ENCODE results near the gene GAB2.

The GAB2 gene

DNA sequence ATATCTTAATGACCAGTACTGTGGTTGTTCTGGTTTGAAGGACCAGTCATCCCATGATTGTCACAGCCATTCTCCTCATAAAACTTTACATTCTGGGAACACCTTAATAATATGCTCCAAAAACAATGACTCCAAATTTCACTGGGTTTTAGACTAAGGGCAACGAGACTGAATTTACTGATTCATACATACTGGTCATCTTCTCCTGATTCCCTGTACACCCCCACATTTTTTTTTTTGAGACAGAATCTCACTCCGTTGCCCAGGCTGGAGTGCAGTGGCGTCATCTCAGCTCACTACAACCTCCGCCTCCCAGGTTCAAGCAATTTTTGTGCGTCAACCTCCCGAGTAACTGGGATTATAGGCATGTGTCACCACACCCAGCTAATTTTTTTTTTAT is 78.9 kb downstream of the GAB2 start:
- Histone ChIP-seq H3K9me3 (ENCODE audit: control insufficient read depth in 2 of 2, low read length in 2 of 2) (no peaks in the 10 kb centered on the region), H3K9ac (ENCODE audit: low read depth in 1 of 2, low read length in 2 of 2) (no peak overlapping the region), H3K4me1 (ENCODE audit: control insufficient read depth in 2 of 2, insufficient read depth in 2 of 2, low read length in 2 of 2) (peaks cover 0 to 6% of the 10 kb centered on the region in 2 donors), H3K36me3 (ENCODE audit: control insufficient read depth in 2 of 2, insufficient read depth in 2 of 2, low read length in 2 of 2) (no peaks in the 10 kb centered on the region), H3K27ac (ENCODE audit: low read depth in 2 of 2, low read length in 2 of 2) (no peak overlapping the region), H3K4me3 (ENCODE audit: low read length in 2 of 2) (no peak overlapping the region), H3K27me3 (ENCODE audit: control insufficient read depth in 2 of 2, insufficient read depth in 2 of 2, low read length in 2 of 2) (no peaks in the 10 kb centered on the region)

DNA sequence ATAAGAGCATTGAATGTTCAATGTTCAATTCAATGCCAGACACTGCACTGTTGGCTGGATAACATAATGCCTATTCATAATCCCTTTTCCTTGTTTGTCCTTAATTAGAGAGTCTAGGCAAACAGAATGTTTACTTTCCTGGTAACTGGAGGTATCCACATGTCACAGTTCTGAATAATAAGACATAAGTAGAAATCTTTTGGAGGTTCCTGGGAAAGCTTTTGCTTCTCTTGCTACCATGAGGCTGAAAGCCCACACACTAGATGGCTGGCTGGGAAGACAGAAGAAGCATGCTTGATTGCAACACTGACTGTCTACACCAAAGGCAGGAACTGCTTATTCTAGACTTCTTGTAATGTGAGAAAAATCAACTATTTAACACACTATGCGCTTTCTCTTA is 79.5 kb downstream of the GAB2 start:
- H3K4me1 ChIP-seq (ENCODE audit: control insufficient read depth in 2 of 2, insufficient read depth in 2 of 2, low read length in 2 of 2), result peaks cover 0 to 6% of the 10 kb centered on the region in 2 donors
- H3K27me3 ChIP-seq (ENCODE audit: control insufficient read depth in 2 of 2, insufficient read depth in 2 of 2, low read length in 2 of 2), result no peaks in the 10 kb centered on the region
- no peak overlapping the region for H3K9ac ChIP-seq (ENCODE audit: low read depth in 1 of 2, low read length in 2 of 2)
- no peak overlapping the region for H3K27ac ChIP-seq (ENCODE audit: low read depth in 2 of 2, low read length in 2 of 2)
- H3K36me3 ChIP-seq (ENCODE audit: control insufficient read depth in 2 of 2, insufficient read depth in 2 of 2, low read length in 2 of 2), result no peaks in the 10 kb centered on the region
- H3K4me3 ChIP-seq (ENCODE audit: low read length in 2 of 2), result no peak overlapping the region
- no peaks in the 10 kb centered on the region for H3K9me3 ChIP-seq (ENCODE audit: control insufficient read depth in 2 of 2, low read length in 2 of 2)

DNA sequence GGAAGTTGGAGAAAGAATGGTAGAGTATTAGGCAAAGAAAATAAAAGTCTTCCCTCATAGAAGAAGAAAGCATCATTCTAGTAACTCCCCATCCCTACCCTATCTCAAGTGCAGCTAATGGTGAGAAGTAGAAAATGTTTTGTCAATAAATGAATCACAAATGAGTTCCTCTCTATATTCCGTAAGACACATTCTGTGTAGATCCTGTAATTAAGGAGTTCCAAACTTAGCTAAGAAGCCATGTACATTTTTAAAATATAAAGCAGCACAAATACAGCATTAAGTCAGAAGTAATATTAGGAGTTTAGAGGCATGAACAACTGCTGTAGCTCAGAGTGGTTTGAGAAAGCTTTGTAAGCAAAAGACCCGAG is 80.1 kb downstream of the GAB2 start:
- Histone ChIP-seq H3K36me3 (ENCODE audit: control insufficient read depth in 2 of 2, insufficient read depth in 2 of 2, low read length in 2 of 2) (no peaks in the 10 kb centered on the region), H3K27ac (ENCODE audit: low read depth in 2 of 2, low read length in 2 of 2) (no peak overlapping the region)

DNA sequence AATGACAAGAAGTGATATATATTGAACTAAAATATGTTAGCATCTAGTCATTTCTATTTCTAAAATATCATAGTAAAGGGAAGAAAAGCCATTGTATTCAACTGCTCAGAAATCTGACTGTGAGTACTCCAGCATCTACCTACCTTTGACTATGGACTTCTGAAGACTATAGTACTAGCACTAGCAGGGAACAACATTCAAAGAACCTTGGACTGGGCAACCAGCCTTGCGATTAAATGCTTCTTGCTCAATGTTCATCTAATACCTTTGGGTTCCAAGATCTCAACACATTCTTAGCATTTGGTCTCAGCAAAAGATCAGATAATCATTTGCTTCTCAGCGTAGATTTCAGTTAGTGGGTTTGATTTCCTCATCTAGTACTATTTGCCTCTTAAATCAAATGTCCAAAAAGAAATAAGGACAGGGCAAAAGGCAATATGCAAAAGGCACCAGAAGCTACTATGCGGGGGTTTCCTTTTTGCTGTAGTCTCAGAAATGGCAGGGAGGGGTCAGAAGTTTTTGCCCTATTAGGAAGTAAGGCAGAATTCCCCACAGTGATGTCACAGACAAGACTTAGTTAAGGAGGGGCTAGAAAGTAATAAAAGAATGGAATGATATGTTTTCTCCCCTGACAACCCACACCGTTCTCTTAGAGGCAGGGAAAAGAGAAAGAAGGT is 80.6 kb downstream of the GAB2 start:
- Histone ChIP-seq H3K27ac (ENCODE audit: low read depth in 2 of 2, low read length in 2 of 2) (no peak overlapping the region), H3K4me1 (ENCODE audit: control insufficient read depth in 2 of 2, insufficient read depth in 2 of 2, low read length in 2 of 2) (peaks cover 0 to 6% of the 10 kb centered on the region in 2 donors), H3K27me3 (ENCODE audit: control insufficient read depth in 2 of 2, insufficient read depth in 2 of 2, low read length in 2 of 2) (no peaks in the 10 kb centered on the region), H3K9me3 (ENCODE audit: control insufficient read depth in 2 of 2, low read length in 2 of 2) (no peaks in the 10 kb centered on the region), H3K9ac (ENCODE audit: low read depth in 1 of 2, low read length in 2 of 2) (no peak overlapping the region), H3K36me3 (ENCODE audit: control insufficient read depth in 2 of 2, insufficient read depth in 2 of 2, low read length in 2 of 2) (no peaks in the 10 kb centered on the region), H3K4me3 (ENCODE audit: low read length in 2 of 2) (no peak overlapping the region)

More for the DNA sequence above, 80.1 kb downstream of the GAB2 start:
- H3K4me1 ChIP-seq (ENCODE audit: control insufficient read depth in 2 of 2, insufficient read depth in 2 of 2, low read length in 2 of 2), result peaks cover 0 to 6% of the 10 kb centered on the region in 2 donors
- no peak overlapping the region for H3K4me3 ChIP-seq (ENCODE audit: low read length in 2 of 2)
- no peaks in the 10 kb centered on the region for H3K27me3 ChIP-seq (ENCODE audit: control insufficient read depth in 2 of 2, insufficient read depth in 2 of 2, low read length in 2 of 2)
- no peaks in the 10 kb centered on the region for H3K9me3 ChIP-seq (ENCODE audit: control insufficient read depth in 2 of 2, low read length in 2 of 2)
- H3K9ac ChIP-seq (ENCODE audit: low read depth in 1 of 2, low read length in 2 of 2), result no peak overlapping the region

DNA sequence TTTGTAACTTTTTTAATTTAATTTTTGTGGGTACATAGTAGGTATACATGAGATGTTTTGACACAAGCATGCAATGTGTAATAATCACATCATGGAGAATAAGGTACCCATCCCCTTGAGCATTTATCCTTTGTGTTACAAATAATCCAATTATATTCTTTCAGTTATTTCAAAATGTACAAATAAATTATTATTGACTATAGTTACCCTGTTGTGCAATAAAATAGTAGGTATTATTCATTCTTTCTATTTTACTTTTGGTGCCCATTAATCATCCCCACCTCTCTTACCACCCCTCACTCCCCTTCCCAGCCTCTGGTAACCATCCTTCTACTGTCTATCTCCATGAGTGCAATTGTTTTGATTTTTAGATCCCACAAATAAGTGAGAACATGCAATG is 83.5 kb downstream of the GAB2 start:
- peaks cover 0 to 6% of the 10 kb centered on the region in 2 donors for H3K4me1 ChIP-seq (ENCODE audit: control insufficient read depth in 2 of 2, insufficient read depth in 2 of 2, low read length in 2 of 2)
- H3K9ac ChIP-seq (ENCODE audit: low read depth in 1 of 2, low read length in 2 of 2), result no peak overlapping the region

DNA sequence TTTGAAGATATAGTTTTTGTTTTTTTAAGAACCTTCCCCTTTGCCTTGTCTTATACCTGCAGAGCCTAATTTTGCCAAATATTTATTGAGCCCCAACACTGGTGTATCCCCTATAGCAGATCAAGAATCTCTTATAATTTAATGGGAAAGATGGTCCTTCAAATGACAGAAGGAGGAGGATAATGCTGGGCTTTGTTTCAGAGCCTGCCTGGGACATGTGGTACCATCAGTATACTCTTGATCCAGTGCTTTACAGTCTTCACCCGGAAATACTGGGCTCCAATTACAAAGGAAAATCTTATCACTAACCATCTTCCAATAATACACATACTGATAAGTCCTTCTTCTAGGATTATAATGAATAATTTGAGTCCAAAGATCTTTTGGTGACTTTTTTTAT is 84.7 kb downstream of the GAB2 start:
- no peaks in the 10 kb centered on the region for H3K9me3 ChIP-seq (ENCODE audit: control insufficient read depth in 2 of 2, low read length in 2 of 2)
- no peak overlapping the region for H3K9ac ChIP-seq (ENCODE audit: low read depth in 1 of 2, low read length in 2 of 2)
- peaks cover 0 to under 1% of the 10 kb centered on the region in 2 donors for H3K4me1 ChIP-seq (ENCODE audit: control insufficient read depth in 2 of 2, insufficient read depth in 2 of 2, low read length in 2 of 2)
- no peaks in the 10 kb centered on the region for H3K27me3 ChIP-seq (ENCODE audit: control insufficient read depth in 2 of 2, insufficient read depth in 2 of 2, low read length in 2 of 2)
- no peak overlapping the region for H3K4me3 ChIP-seq (ENCODE audit: low read length in 2 of 2)
- no peak overlapping the region for H3K27ac ChIP-seq (ENCODE audit: low read depth in 2 of 2, low read length in 2 of 2)
- H3K36me3 ChIP-seq (ENCODE audit: control insufficient read depth in 2 of 2, insufficient read depth in 2 of 2, low read length in 2 of 2), result no peaks in the 10 kb centered on the region

More for the DNA sequence above, 83.5 kb downstream of the GAB2 start:
- Histone ChIP-seq H3K4me3 (ENCODE audit: low read length in 2 of 2) (no peak overlapping the region), H3K27me3 (ENCODE audit: control insufficient read depth in 2 of 2, insufficient read depth in 2 of 2, low read length in 2 of 2) (no peaks in the 10 kb centered on the region), H3K9me3 (ENCODE audit: control insufficient read depth in 2 of 2, low read length in 2 of 2) (no peaks in the 10 kb centered on the region), H3K36me3 (ENCODE audit: control insufficient read depth in 2 of 2, insufficient read depth in 2 of 2, low read length in 2 of 2) (no peaks in the 10 kb centered on the region), H3K27ac (ENCODE audit: low read depth in 2 of 2, low read length in 2 of 2) (no peak overlapping the region)

DNA sequence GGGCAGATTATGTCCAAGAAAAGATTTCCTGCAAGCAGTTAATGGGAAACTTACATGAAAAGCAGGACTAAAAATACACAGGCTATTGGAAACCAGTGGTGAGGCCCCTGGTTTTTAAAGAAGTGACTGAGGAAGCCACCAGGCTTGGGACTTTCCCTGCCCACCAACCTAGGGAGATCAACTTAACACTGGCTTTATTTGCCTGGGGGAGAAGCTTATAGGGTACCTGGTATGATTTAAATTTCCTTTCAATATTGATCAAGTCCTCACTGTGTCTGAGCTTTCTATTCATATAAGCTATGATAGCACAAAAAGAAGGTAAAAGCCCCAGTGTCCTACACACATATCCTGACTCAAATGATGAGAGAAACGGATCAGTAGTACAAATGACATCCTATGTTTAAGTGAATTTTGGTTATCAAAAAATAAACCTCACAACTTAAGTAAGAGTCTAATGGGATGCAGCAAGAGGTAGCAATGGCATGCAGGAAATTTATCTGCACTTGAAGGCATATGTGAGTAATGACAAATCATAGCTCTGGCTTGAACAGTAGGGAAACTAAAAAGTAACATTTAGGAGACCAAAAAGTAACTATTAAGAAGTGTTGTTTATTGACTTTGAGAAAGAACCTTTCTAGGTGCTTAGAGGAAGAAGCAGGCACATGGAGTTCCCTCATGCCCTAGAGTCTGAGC is 85.3 kb downstream of the GAB2 start:
- Histone ChIP-seq H3K27me3 (ENCODE audit: control insufficient read depth in 2 of 2, insufficient read depth in 2 of 2, low read length in 2 of 2) (no peaks in the 10 kb centered on the region), H3K36me3 (ENCODE audit: control insufficient read depth in 2 of 2, insufficient read depth in 2 of 2, low read length in 2 of 2) (no peaks in the 10 kb centered on the region), H3K9ac (ENCODE audit: low read depth in 1 of 2, low read length in 2 of 2) (no peak overlapping the region), H3K9me3 (ENCODE audit: control insufficient read depth in 2 of 2, low read length in 2 of 2) (no peaks in the 10 kb centered on the region), H3K27ac (ENCODE audit: low read depth in 2 of 2, low read length in 2 of 2) (no peak overlapping the region), H3K4me1 (ENCODE audit: control insufficient read depth in 2 of 2, insufficient read depth in 2 of 2, low read length in 2 of 2) (no peaks in the 10 kb centered on the region), H3K4me3 (ENCODE audit: low read length in 2 of 2) (no peak overlapping the region)

DNA sequence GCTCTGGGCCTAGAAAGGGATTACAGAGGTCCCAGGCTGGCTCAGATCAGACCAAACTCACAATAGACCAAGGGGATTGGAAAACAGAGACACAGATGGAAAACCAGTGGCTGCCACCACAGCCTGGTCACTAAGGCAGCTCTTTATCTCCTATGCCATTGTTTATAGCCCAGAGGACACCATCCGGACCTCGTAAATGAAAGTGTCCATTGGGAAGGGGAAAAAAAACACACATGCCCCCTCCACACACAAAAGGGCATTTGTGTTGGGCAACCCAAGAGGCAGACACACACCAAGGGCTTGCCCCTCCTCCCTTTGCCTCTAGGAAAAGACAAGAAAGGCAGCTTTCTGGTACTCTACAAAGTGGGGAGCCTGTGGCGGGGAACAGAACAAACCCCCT is 85.9 kb downstream of the GAB2 start:
- H3K9ac ChIP-seq (ENCODE audit: low read depth in 1 of 2, low read length in 2 of 2), result no peak overlapping the region
- H3K27me3 ChIP-seq (ENCODE audit: control insufficient read depth in 2 of 2, insufficient read depth in 2 of 2, low read length in 2 of 2), result no peaks in the 10 kb centered on the region
- no peaks in the 10 kb centered on the region for H3K9me3 ChIP-seq (ENCODE audit: control insufficient read depth in 2 of 2, low read length in 2 of 2)
- no peak overlapping the region for H3K27ac ChIP-seq (ENCODE audit: low read depth in 2 of 2, low read length in 2 of 2)
- no peaks in the 10 kb centered on the region for H3K36me3 ChIP-seq (ENCODE audit: control insufficient read depth in 2 of 2, insufficient read depth in 2 of 2, low read length in 2 of 2)
- H3K4me3 ChIP-seq (ENCODE audit: low read length in 2 of 2), result no peak overlapping the region
- H3K4me1 ChIP-seq (ENCODE audit: control insufficient read depth in 2 of 2, insufficient read depth in 2 of 2, low read length in 2 of 2), result no peaks in the 10 kb centered on the region

DNA sequence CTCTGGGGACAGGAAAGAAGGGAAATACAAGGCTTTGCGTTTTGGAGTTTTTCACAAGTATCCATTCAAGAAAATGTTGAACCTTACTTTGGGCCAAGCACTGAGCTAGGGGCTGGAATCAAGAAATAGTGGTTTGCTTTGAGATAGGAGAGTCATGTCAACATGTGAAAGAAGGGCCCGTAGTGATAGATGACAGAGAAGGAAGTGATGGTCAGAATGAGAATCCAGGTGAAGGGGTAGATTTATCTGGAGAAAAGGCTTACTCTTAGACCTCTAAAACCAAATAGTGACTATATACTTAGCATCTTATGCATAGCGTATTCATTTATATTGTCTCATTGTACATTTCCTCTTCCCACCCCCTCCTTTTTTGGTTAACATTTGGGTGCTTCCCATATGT is 87.3 kb downstream of the GAB2 start:
- Histone ChIP-seq H3K9me3 (ENCODE audit: control insufficient read depth in 2 of 2, low read length in 2 of 2) (no peaks in the 10 kb centered on the region), H3K4me3 (ENCODE audit: low read length in 2 of 2) (no peak overlapping the region), H3K9ac (ENCODE audit: low read depth in 1 of 2, low read length in 2 of 2) (no peak overlapping the region), H3K36me3 (ENCODE audit: control insufficient read depth in 2 of 2, insufficient read depth in 2 of 2, low read length in 2 of 2) (no peaks in the 10 kb centered on the region), H3K27ac (ENCODE audit: low read depth in 2 of 2, low read length in 2 of 2) (no peak overlapping the region), H3K4me1 (ENCODE audit: control insufficient read depth in 2 of 2, insufficient read depth in 2 of 2, low read length in 2 of 2) (no peaks in the 10 kb centered on the region), H3K27me3 (ENCODE audit: control insufficient read depth in 2 of 2, insufficient read depth in 2 of 2, low read length in 2 of 2) (no peaks in the 10 kb centered on the region)

DNA sequence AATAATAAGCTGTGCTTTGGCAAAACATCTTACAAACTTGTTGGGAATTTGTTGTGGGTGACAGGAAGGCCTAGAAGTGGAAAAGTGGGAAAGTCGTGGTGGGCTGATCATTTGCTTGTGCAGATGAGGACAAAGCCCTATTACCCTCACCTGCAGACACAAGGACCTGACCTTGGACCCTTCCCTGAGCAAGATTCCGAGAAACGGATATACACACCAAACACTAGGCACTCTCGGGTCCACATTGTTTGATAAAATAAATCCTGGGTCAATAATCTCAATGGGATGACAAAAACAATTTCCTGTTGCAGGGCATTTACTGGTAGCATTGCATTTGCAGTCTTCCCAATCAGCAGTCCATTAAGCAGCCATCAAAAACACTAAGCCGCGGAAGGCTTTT is 89.7 kb downstream of the GAB2 start:
- Histone ChIP-seq H3K27me3 (ENCODE audit: control insufficient read depth in 2 of 2, insufficient read depth in 2 of 2, low read length in 2 of 2) (no peaks in the 10 kb centered on the region), H3K4me1 (ENCODE audit: control insufficient read depth in 2 of 2, insufficient read depth in 2 of 2, low read length in 2 of 2) (no peaks in the 10 kb centered on the region), H3K36me3 (ENCODE audit: control insufficient read depth in 2 of 2, insufficient read depth in 2 of 2, low read length in 2 of 2) (no peaks in the 10 kb centered on the region), H3K27ac (ENCODE audit: low read depth in 2 of 2, low read length in 2 of 2) (no peak overlapping the region), H3K9me3 (ENCODE audit: control insufficient read depth in 2 of 2, low read length in 2 of 2) (no peaks in the 10 kb centered on the region), H3K9ac (ENCODE audit: low read depth in 1 of 2, low read length in 2 of 2) (no peak overlapping the region), H3K4me3 (ENCODE audit: low read length in 2 of 2) (no peak overlapping the region)

Data from mucosa of rectum (tissue), 2 donors.